HG02840 (cell line): Measurements from ENCODE around the gene SGO1.

Source experiments
- ATAC-seq: cut with Tn5 transposase; IDR thresholded peaks from one replicate; pipeline ENCODE4 v1.9.1; 2021; ENCODE audit warnings: mild to moderate bottlenecking, moderate library complexity, moderate number of reproducible peaks; ENCODE audit not compliant: unreplicated experiment, low FRiP score

SGO1 gene

DNA sequence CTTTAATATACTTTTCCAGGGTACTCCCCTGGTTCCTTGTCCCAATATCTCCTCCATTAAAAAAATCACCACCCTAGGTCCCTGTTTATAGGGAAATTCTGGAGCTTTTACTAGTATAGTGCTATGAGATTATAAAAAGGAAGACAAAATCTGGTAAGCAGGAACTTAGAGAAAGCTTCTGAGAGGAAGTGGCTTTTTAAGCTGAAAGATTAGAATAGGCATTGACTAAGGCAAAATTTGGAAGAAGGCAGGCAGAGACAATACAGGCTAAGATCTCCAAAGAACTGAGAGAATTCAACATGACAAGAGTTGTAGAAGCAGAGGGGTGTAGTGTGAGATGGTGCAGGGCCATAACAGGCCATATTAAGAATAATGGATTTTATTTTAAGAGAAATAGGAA lies 25.8 kb downstream of the SGO1 start:
- ATAC-seq: no peak

DNA sequence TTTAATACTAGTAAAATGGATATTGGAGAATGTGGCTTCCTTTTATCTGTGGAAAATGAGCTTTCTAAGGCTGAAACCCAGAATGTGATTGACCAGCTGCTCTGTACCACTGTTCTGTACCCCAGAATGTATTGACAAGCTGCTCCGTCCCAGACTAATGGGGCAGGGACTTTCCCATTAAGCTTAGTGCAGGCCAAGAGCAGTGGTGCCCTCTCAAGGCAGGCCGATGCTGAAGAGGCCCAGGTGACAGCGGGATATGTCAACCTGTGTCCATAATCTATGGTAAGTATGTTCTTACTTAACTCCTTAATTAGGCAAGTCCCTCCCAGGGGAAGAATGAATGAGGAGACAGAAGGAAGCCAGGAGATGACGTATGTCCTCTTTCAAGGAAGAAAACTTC lies 31.1 kb downstream of the SGO1 start:
- no peak for ATAC-seq

DNA sequence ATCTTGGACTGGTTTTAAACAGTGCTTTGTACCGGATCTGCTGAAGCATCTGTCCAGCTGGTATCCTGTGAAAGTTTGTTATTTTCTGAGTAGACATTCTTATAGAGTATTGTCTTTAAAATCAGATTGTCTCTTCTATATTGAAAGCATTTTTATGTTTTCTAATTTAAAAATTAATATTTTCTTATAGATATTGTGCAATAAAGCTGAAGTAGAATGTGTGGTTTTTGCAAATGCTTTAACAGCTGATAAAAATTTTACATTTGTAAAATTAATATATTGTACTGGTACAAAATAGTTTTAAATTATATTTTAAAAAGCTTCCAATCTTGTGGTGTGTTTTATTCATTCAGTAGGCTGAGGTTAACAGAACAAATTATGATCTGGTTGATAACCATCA lies 31.9 kb downstream of the SGO1 start:
- ATAC-seq: no peak

DNA sequence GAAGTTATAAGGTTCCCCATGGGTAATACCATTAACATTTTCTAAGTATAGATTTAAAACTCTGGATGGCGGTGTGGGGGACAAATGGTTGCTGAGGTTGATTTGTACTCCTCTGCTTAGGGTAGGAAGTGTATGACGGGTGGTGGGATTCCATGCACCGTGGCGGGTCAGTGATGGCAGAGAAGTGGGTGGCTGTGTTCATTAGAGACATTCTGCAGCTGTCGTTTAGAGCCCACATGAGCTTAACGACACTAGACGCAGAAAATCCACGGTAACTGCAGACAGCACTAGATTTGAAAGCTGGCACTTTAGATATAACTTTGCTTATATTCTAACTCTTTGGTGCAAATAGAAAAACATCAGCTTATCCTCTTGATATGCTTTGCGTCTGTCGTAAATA lies 37.5 kb downstream of the SGO1 start:
- no peak for ATAC-seq

DNA sequence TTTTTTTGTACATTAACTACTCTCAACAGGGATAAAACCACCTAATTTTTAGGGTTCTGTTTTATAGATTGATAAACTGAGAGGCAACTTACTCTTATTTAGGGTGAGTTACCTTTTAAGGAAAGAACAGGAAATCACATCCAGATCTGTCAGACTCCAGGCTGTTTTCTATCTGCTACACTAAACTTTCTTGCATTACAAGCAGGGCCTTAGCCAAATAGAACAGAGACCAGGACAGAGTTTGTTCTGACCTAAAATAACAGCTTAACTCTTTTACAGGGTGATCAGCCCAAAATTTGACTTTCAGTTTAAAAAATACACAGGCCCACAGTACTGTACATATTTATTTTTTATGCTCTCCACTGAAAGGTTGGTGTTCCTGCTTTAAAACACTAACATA lies 38.6 kb downstream of the SGO1 start:
- no peak for ATAC-seq

DNA sequence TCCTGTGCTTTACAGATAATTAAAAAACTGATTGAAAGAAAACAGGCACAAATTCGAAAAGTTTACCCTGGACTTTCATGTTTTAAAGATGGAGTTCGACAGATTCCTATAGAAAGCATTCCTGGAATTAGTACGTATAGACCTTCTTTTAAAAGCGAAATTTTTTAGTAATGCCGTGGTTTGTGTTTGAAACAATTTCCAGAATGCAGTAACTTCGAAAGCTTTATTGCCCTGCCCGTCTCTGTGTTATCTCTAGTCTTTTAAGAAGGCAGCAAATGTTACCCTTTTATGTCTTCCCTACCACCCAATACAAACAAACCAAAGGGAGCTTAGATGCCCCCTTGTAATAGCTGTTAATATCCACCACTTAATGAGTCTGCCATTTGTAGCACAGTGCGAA lies 39.7 kb downstream of the SGO1 start:
- ATAC-seq: no peak

DNA sequence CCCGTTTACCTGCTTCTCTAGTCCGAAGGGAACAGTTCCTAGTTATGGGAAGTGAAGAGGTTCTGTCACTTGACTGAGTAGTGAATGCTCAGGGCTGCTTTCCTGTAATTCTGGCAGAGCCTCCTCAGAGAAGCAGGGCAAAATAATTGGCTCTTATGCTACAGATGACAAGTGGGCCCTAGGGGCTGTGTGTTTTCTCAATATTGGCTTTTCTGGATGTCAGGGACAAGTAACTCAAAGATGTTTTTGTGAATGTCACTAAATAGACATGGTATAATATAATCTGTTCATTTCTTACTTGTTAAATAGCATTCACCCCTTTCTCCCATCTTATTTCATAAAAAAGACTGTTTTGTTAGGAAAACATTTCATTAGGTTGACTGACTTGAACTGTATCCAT lies 40.1 kb downstream of the SGO1 start:
- ATAC-seq: no peak

DNA sequence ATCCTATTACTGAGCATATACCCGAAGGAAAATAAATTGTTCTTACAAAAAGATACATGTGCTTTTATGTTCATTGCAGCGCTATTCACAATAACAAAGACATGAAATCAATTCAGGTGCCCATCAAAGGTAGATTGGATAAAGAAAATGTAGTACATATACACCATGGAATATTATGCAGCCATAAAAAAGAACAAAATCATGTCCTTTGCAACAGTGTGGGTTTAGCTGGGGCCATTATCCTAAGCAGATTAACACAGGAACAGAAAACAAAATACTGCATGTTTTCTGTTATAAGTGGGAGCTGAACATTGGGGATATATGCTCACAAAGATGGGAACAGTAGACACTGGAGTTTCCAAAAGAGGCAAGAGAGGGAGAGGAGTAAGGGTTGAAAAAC lies 42.5 kb downstream of the SGO1 start:
- no peak for ATAC-seq

DNA sequence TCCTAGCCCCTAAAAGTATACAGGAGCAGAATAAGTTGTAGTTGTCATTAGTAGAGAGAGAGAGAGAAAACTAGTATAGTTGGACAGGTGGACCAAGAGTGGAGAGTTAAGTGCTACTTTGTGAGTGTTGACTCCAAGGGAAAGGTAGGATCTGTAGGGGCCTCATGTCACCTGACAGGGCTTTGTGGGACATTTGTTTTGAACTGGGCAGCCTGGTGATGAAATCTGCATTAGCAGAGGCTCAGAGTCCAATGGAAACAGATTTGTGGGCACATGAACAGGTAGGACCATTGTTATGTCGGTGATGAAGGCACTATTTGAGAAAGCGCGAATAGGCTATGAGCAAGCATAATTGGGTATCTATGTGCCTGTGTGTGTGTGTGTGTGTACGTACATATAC lies 43.5 kb downstream of the SGO1 start:
- ATAC-seq: no peak

DNA sequence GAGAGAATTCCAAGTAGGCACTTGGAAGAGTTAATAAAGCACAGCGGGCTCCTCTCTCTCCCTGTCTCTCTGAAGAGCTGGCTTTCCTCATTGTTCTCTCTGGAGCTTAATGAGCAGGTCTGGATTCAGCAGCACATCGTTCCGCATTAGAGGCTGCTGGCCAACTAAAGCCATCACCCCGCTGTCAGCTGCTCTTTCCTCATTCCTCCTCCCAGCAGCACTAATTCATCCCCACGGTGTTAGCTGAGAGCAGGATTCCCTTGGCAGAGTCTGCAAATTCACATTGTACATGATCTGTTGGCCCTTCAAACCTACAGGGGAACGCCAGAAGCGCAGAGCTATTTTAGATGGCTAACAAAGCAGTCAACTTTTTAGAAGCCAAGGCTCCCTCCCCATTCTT lies 44.2 kb downstream of the SGO1 start:
- no peak for ATAC-seq

DNA sequence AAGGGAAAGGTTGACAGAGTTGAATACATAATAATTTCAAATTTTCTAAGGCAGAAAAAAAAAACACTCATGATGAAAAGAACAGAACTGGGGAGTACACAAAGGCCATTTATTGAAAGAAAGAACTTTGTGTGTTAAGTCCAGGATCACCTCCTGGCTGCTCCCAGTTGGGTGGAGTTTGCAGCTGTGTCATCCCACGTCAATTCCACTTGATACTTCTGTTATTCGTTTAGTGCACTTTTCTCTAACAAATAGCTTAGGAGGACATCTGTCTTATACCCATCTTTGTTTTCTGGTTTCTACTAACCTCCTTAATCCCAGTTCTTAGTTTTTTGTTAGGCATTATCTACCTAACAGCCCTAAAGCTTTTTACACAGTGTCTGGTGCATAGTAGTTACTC lies 44.7 kb downstream of the SGO1 start:
- no peak for ATAC-seq

DNA sequence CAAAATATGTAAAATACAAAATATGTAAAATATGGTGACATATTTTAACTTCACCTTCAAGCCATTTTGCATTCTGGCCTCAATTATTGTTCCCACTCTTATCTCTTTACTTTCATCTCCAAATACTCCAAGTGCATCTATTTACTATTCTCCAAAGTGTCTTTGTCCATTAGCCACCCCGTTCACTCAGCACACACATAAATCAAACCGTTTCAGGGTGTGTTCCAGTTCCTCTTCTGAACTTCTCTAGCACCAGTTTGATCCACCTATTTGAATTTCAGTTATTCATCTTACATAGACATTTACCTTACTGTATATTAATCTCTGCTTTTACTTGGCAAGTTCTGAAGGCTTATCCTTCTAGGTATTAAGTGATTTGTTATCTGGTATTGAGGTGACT lies 45.1 kb downstream of the SGO1 start:
- no peak for ATAC-seq

DNA sequence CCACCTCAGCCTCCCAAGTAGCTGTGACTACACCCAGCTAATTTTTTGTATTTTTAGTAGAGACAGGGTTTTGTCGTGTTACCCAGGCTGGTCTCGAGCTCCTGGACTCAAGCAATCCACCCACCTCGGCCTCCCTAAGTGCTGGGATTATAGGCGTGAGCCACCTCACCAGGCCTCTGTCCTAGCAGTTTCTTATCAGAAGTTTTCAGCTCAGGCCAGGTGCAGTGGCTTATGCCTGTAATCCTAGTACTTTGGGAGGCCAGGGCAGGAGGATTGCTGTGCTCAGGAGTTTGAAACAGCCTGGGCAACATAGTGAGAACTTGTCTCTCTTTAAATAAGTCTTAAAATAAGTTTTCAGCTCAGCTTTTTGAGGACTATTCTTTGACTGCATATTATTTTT lies 48.4 kb downstream of the SGO1 start:
- no peak for ATAC-seq

DNA sequence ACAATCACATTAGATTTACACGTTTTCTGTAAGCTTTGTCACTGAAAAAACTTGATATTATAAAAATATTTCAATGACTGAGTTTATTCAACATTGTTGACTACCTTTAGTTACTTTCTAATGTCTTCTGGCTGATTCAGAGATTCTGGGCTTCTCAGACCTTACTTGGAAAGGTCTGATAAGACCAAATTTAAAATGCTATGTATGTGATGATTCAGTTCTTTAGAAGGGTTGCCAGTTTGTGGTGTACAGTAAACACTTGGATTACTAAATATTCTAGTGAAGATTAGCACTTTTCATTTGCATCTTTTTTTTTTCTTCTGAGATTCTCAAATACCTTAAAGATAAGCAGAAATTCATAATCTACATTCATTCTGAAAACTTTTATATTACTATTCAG lies 49.8 kb downstream of the SGO1 start:
- no peak for ATAC-seq

DNA sequence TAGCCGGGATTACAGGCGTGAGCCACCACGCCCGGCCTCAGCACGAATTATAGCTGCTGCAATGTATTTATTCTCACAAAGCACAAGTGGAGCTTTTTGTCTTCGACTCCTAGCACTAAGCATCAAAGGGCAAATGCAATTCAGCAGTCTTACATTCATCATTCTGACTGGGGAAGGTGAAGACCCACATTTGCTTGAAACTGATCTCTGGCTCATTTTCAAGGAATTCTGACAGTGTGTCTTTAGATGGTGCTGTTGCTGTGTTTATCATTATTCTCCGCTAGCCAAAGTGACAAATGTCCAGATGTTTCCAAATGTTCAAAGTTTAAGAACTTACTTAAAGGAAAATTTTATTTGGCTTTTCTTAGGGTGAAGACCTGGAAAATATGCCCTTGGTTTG lies 55.9 kb downstream of the SGO1 start:
- ATAC-seq: no peak

DNA sequence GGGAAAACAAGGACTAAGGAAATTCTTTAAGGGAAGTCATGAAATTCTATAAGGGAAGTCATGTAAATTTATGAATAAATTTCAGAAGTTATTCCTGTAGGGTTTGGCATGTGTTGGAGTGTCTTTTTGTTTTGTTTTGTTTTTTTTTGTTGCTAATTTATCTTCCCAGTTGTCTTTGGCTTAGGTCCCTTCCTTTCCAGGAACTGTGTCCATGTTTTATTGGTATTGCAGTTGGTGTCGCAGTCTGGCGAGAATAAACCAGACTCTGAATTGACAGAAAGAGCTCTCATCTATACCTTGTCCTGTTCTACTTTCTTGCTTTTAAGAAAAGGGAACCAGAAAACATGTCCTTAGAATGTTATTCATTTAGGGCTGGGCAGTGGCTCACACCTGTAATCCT lies 57.6 kb downstream of the SGO1 start:
- no peak for ATAC-seq

DNA sequence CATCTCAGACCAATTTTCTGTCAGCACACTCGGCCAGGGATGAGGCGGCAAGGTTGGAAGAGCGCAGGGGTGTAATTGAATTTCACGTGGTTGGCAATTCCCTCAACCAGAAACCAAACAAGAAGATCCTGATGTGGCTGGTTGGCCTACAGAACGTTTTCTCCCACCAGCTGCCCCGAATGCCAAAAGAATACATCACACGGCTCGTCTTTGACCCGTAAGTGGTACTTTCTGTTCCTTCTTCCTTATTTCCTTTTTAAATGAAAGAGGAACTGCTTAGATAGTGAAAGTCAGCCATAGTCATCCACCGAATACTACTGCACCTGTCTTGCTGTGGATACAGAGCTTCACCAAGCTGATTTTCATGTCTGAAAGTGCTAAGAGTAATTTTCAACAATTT lies 60.1 kb downstream of the SGO1 start:
- peak; percentile 100 for ATAC-seq

DNA sequence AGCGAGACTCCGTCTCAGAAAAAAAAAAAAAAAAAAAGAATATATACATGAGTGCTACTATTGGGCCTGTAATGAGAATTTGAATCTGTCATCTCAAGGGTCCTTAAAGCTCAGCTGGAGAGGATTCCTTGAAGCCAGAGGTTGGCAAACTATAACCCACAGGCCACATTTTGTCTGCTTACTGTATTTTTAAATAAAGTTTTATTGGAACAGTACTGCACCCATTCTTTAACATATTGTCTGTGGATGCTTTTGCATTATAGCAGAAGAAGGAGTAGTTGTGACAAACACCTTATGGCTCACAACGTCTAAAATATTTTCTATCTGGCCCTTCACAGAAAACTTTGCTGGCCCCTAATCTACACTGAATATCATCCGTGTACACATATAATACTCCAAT lies 60.7 kb downstream of the SGO1 start:
- no peak for ATAC-seq

DNA sequence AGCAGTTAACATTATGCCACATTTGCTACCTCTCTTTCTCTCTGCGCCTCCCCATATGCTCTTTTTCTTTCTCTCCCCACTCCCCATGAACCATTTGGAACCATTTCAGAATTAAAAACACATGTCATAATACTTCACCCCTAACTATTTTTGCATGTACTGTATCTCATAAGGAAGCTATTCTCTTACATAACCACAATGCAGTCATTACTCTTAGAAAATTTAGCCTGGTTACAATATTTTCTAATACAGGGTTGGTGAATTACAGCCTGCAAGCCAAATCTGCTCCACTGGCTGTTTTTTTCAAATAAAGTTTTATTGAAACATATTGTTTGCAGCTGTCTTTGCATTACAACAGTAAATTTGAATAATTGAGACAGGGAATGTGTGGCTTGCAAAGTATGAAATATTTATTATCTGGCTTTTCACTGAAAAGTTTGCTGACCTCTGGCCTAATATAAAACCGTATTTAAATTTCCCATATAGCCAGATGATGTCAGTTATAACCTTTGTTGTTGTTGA lies 62.8 kb downstream of the SGO1 start:
- no peak for ATAC-seq

DNA sequence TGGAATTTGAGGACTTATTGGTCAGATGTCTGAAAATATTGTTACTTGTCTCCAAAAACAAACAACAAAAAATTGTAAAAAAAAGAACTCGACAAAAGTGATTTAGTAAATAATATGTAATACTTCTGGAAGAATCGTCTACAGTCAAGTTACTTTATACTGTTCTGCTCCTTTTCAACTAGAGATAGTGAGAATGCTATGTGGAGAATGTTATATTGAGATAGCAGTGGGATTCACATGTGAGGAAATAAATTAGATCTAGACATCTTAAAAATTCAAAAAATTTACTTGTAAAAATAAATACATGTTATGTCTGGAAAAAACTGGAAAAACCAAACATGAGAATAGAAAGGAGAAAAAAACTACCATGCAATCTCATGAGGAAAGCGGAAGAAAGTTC lies 64.9 kb downstream of the SGO1 start:
- no peak for ATAC-seq
